GM19467 (cell line): Measurements from ENCODE around the gene OR8B3.
"Not testable (repeated sequence)": the region's sequence is repeated elsewhere in the genome, so short reads cannot be mapped to it uniquely, and the experiment has no call there.

ENCODE experiments used
- ATAC-seq: cut with Tn5 transposase; IDR thresholded peaks from one replicate; pipeline ENCODE4 v1.9.1; 2021; ENCODE audit warnings: mild to moderate bottlenecking, moderate library complexity; ENCODE audit not compliant: unreplicated experiment

Gene OR8B3, protein sequence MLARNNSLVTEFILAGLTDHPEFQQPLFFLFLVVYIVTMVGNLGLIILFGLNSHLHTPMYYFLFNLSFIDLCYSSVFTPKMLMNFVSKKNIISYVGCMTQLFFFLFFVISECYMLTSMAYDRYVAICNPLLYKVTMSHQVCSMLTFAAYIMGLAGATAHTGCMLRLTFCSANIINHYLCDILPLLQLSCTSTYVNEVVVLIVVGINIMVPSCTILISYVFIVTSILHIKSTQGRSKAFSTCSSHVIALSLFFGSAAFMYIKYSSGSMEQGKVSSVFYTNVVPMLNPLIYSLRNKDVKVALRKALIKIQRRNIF

DNA sequence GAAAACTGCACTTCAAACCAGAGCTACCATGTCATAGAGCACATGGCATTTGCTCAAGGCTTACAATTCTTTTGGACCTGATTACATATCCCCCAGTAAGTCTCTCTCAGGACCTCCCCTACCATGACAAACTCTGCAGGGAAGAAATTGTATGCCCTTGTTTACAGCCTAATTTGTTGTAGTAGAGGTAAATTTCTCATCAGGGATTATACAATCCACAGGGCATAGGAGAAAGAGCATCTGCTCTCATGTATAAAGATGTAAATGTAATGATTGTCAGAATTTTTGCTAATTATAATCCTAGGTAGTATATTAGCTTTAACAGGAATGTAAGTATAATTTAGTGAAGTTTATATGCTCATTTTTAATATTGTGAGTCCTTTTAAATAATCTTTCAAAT is at the start of gene OR8B3:
Gene OR8B3 (minus strand): TSS at position 101 of the 400 bp plus-strand sequence. CDS start 1,673 bp downstream, outside the sequence.
- no peak for ATAC-seq

DNA sequence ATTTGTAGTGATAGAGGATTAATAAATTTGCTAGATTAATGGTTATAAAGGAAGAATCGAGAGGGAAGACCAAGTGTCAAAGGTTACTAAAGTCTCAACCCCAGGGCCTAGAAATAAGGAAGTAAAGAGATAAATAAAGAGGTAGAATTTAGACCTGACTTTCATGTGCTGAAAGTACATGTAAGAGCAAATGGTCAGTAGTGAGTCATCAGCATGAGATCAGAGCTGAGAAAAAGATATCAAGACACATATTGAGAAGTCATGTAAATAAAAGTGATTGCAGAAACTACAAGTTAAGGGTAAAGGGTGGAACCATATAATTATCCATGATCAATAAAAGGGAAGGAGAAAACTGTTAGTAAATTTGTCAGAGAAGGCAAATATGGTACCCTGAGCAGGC is 48.1 kb upstream of the OR8B3 start:
- ATAC-seq = no peak

DNA sequence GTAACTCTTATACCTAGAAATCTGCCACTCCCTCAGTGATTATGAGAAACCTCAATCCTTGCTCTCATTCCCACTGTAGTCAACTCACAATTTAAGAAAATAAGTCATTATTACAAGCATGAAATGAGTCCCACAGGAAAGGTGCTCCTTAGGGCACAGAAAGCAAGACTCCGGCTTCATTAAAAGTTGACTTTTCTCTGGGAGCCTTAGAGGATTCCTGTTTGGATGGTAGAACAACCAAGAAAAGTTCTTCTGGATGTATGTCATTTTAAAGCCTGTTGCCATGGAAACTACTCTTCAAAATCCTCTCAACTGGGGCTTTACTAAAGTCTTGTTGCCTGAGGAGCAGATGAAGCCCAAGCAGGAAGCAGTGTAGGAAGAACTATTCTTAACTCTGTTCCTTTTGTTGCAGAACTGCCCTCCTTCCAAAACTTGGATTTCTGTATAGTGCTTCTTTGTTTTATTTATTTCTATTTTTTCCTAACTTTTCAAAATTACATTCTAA is 46.9 kb upstream of the OR8B3 start, which contains the start of gene OR8B8:
Gene OR8B8 (minus strand): TSS at position 51 of the 505 bp plus-strand sequence. CDS start 4,611 bp downstream, outside the sequence.
- no peak for ATAC-seq

DNA sequence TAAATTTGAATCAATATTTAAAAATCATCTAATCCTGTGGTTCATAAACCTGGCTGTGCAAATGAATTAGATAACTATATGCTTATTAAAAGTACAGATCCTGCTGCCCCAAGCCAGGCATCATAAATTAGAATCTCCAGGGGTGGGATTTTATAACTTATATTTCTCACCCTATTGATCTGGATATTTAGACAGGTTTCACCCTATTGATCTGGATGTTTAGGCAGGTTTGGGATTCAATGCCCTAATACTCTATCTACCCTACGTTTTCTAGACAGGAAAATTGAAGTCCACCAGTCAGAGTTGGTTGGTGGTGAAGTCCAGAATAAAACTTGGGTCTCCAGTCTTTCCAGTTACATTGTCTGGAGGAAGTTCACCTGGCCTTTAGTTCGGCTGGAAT is 44.0 kb upstream of the OR8B3 start:
- no peak for ATAC-seq

DNA sequence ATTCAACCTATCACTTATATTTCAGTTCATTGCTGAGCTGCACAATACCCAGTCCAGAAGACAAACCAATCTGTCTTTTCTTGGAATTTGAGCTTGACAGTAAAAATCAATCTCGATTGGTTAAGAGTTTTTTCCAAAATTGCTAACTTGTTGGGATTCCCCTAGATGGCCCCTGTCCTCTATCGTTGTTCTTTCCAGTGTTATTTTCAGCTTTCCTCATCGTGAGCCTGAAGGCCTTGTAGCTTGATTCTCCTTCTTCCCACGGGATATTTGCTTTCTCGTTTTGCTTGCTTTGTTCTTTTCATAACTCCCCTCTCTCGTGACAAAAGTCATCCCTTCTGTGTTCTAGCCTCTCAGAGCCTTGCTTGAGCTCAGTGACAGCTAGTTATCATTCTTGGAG is 43.6 kb upstream of the OR8B3 start:
- ATAC-seq = no peak

DNA sequence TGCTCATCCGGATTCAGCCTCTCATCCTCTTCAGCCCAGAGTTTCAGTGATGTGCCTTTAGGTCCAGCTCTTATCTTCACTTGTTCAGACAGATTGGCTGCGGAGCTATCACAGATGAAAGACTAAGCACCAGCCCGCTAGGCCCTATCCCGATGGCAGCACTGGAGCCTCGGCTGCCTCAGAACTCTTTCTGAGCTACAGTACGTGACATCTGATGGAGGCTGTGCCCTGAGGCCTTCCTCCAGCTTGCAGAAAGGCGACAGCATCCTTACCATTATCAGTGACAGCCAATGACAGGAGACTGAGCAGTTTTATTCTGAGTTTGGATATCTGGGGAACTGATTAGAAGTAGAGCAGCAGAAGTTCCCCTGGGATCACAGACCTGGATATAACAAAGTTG is 42.7 kb upstream of the OR8B3 start:
- no peak for ATAC-seq

DNA sequence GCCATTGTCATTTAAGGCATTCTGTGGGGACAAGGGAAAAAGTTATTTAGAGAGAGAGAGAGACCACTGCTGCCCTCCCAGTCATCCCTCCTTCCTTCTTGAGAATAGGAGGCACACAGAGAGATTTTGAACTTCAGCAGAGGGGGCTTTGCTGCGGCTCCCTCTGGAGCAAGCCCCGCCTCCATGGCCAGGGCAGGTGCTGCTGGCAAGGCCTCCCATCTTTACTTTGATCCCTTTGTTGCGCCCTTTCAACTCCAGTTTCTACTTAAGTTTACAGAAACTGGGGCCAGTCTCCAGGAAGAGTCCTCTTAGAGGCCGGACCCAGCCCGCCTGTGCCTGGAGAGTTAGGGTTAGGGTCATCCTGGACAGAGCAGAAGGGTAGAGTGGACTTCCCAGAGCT is 42.3 kb upstream of the OR8B3 start:
- ATAC-seq = no peak

DNA sequence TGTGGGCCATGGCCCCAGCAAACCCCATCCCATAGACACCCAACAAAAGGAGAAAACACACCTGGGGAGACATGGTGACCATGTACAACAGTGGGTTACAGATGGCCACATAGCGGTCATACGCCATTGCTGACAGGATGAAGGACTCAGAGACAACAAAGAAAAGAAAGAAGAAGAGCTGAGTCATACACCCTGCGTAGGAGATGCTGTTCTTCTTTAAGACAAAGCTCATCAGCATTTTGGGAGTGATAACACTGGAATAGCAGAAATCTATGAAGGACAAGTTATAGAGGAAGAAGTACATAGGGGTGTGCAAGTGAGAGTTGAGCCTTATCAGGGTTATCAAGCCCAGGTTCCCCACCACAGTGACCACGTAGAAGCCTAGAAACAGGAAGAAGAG is 41.8 kb upstream of the OR8B3 start:
- ATAC-seq = no peak

DNA sequence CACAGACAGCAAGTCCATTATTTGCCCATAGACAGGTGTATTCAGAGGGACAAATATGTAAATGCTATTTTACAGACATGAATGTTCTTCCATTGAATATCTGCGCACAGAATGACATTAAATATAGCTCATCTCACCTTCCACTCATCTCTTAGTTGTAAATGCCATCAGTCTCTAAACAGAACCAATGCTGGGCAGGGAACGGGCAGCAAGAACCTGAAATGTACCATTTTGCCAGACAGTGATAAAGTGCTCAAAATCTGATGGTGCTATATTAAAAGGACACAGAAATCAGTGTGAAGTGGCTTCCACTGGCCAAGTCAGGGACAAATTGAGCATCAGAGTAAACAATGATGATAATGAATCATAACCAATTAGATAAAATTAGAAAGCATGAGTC is 35.9 kb upstream of the OR8B3 start:
- no peak for ATAC-seq

DNA sequence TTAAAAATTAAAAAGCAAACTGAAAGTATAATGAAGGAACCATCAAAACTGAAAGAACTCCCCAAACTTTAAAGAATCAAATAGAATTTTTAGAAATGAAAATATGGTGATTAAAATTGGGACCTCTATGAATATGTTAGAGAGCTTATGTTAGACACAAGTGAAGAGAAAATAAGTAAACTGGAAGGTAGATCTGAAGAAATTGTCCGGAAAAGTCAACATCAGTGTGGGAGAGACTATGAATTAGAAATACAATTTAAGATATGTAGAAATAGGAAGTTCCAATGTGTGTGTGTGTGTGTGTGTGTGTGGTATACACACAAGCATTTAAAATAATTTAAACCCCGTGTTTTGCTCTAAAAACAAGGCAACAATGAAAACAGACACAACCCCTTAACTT is 30.8 kb upstream of the OR8B3 start:
- ATAC-seq = no peak

DNA sequence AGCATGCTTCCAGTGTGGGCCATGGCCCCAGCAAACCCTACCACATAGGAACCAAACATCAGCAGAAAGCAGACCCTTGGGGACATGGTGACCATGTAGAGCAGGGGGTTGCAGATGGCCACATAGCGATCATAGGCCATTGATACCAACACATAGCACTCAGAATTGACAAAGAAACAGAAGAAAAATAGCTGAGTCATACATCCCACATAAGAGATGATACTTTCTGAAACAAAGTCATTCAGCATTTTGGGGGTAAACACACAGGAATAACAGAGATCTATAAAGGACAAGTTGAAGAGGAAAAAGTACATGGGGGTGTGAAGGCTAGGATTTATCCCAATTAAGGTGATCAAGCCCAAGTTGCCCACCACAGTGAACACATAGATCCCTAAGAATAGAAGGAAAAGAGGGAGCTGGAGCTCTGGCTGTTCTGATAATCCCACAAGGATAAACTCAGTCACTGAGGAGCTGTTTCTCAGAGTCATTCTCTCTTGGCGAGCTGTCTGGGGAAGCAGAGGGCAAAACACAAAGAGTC is 25.6 kb upstream of the OR8B3 start, which contains the start of gene OR8B4:
Gene OR8B4 (minus strand): TSS at position 488 of the 538 bp plus-strand sequence. CDS start 0 bp downstream, at position 488.
- no peak for ATAC-seq

DNA sequence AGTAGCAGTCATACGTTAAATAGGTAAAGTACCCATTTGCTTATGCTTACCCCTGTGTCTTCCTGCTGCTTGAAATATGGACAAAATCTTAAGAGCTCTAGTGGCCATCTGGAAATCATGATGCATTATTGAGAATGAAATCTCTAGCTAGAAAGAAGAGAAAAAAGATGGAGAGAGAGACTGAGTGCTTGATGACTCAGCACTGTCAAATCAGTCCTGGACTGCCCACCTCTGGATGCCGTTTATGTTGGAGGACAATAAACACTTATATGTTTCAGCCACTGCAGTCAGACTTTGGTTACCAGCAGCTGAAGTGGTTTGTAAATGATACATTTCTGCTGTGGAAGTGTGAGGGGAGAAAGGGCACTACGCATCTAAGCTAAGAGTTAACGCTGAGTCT is 22.2 kb upstream of the OR8B3 start:
- no peak for ATAC-seq

DNA sequence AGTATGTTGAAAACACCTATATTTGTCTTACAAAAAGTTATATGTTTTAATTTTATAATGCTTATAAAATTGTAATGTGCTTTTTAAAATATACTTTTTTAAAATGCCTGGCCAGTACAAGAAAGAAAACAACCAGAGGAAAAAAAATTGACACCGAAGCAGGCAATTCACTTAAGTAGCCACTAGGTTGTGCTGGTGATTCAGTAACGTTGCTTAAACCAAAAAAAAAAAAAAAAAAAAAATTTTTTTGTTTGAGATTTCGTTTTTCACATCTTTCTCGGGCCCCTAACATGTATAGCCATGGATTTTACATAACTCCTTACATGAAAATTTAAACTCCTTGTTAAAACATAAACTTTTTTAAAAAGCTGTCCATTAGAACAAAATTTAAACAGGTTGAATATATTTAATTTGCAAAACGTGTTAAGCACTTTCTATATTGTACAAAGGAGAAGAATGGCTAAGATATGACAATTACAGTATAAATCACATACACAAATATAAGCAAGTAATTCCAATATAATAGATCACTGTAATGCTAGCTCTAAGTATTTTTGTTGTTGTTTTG is 16.6 kb upstream of the OR8B3 start:
- no peak for ATAC-seq

DNA sequence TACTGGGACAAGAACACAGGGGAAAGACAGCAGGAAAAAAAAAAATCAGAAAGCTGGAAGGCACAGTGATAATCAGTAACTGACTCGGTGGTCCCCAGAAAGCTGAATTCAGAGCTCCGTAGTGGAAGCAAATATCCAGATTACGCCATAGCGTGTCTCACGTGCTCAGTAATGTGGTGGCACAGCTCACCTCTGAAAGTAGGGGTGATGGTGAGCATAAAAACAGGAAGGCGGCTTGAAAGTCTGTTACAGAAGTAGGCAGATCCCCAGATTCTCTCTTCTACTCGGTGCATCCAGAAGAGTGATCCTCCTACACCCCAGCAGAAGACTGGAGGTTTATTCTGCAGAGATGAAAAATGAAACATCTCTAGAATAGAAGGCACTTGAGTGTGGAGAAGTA is 11.1 kb upstream of the OR8B3 start:
- no peak for ATAC-seq

DNA sequence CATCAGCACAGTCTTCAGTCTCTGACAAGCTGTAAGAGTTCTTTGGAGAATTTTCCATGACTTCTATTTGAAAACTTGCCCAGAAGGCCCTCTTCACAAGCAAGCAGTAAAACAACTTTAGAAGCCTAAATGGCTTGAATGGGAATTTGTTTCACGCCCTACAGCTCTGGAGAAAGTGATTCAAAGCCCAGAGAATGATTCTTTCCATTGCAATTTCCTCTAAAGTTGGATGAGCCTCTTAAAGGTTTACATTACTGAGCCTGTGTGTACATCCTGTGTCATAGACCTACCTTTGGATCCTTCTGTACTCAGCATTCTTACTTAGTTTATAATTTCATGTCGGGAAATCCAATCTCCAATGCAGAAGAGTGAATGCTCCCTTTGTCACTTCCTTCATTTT is 6.8 kb upstream of the OR8B3 start:
- ATAC-seq = no peak

DNA sequence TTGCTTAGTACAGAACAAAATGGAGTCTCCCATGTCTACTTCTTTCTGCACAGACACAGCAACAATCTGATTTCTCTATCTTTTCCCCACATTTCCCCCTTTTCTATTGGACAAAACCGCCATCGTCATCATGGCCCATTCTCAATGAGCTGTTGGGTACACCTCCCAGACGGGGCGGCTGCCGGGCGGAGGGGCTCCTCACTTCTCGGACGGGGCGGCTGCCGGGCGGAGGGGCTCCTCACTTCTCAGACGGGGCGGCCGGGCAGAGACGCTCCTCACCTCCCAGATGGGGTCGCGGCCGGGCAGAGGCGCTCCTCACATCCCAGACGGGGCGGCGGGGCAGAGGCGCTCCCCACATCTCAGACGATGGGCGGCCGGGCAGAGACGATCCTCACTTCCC is 4.4 kb upstream of the OR8B3 start:
- not testable (repeated sequence) for ATAC-seq

DNA sequence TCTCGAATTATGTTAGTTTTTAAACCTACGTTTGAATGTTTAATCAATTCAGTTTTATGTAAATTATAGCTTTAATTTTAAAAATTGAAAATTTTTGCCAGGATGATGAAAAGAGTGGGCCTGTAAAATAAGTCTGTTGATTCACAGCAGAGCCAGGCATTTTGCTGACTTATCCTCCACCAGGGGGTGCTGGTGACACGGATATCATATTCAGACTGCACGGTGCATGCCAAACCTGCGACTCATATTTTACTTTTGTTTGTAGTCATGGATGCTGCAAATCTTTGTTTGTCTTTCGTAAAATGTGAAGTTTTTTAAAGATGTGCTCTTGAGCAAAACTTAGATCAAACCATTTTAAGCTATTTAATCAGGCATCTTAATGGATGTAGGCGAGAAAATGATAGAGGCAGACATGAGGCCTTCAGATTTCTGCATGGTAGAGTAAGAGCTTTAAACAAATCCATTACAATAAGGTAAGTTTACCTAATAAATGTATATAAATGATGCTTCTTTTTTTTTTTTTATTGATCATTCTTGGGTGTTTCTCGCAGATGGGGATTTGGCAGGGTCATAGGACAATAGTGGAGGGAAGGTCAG is 3.6 kb upstream of the OR8B3 start:
- peak; percentile 94 for ATAC-seq

DNA sequence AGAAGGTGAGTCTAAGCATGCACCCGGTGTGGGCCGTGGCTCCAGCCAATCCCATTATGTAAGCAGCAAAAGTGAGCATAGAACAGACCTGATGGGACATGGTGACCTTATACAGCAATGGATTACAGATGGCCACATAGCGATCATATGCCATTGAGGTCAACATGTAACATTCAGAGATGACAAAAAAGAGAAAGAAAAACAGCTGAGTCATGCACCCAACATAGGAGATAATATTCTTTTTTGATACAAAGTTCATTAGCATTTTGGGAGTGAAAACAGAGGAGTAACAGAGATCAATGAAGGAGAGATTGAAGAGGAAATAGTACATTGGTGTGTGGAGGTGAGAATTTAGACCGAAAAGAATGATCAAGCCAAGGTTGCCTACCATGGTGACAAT is 2.0 kb downstream of the OR8B3 start:
- not testable (repeated sequence) for ATAC-seq

DNA sequence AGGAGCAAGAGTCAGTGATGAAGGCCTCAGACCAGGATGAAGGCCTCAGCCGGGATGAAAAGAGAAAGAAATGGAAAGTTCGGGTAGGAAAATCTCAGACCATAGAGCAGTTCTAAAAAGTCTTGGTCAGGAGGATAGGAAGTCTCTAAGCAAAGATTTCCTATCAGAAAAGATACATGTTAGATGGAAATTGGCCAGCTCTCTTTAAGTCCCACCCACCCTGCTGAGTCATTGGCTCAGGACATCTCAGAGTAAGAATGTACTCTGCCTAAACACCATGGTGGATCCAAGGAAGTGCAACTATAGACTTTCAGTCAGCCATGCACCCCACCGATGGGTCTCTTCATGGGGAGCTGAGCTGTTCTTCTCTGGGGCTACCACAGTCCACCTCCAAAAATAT is 4.4 kb downstream of the OR8B3 start:
- no peak for ATAC-seq

DNA sequence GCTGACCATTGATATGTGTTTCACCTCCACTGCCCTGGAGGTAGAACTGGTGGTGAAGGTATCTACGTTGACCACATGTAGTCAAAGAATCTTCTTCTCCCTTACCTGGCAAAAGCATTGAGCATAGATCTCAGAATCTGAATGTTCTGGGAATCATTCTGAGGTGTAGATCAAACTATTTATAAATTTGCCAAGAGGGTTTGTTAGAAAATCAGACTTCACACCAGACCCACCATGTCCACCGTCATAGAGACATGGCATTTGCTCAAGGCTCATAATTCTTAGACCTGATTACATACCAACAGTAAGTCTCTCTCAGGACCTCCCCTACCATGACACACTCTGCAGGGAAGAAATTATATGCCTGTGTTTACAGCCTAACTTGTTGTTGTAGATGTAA is 14.4 kb downstream of the OR8B3 start, which contains the start of gene OR8B2:
Gene OR8B2 (minus strand): TSS at position 101 of the 400 bp plus-strand sequence. CDS start 1,156 bp downstream, outside the sequence.
- no peak for ATAC-seq

DNA sequence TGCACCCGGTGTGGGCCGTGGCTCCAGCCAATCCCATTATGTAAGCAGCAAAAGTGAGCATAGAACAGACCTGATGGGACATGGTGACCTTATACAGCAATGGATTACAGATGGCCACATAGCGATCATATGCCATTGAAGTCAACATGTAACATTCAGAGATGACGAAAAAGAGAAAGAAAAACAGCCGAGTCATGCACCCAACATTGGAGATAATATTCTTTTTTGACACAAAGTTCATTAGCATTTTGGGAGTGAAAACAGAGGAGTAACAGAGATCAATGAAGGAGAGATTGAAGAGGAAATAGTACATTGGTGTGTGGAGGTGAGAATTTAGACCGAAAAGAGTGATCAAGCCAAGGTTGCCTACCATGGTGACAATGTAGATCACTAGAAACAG is 16.0 kb downstream of the OR8B3 start:
- ATAC-seq = not testable (repeated sequence)

DNA sequence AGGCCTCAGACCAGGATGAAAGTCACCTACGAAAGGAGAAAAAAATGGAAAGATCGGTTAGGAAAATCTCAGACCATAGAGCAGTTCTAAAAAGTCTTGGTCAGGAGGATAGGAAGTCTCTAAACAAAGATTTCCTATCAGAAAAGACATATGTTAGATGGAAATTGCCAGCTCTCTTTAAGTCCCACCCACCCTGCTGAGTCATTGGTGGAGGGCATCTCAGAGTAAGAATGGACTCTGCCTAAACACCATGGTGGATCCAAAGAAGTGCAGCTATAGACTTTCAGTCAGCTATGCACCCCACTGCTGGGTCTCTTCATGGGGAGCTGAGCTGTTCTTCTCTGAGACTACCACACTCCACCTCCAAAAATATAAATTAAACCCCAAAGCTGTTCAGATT is 18.2 kb downstream of the OR8B3 start:
- no peak for ATAC-seq
